Rectal smooth muscle tissue (tissue), 1 donor: Measurements from ENCODE around the gene METTL27.

Experiments used
- H3K27ac ChIP-seq: one replicate; pipeline ENCODE4 v1.7.0; 2013; ENCODE audit warnings: low read depth, low read length, inconsistent platforms
- H3K27me3 ChIP-seq: one replicate; pipeline ENCODE4 v1.7.0; 2013; ENCODE audit warnings: low read length; ENCODE audit not compliant: control insufficient read depth, insufficient read depth
- H3K36me3 ChIP-seq: one replicate; pipeline ENCODE4 v1.7.0; 2013; ENCODE audit warnings: low read length; ENCODE audit not compliant: control insufficient read depth, insufficient read depth
- H3K4me1 ChIP-seq: one replicate; pipeline ENCODE4 v1.7.0; 2013; ENCODE audit warnings: low read length; ENCODE audit not compliant: control insufficient read depth, insufficient read depth
- H3K4me3 ChIP-seq: one replicate; pipeline ENCODE4 v1.7.0; 2013; ENCODE audit warnings: low read length
- H3K9ac ChIP-seq: one replicate; pipeline ENCODE4 v1.7.0; 2013; ENCODE audit warnings: low read length

Gene METTL27

GRCh38 chr7:73786588-73786987 lies 55.7 kb downstream of the METTL27 start:
- Histone ChIP-seq H3K36me3 (no peaks in the 10 kb centered on the region), H3K4me3 (no peak overlapping the region), H3K9ac (no peak overlapping the region), H3K27me3 (no peaks in the 10 kb centered on the region), H3K4me1 (no peaks in the 10 kb centered on the region), H3K27ac (no peak overlapping the region)
